Right lobe of liver (tissue), 4 donors: ENCODE measurements around the gene CDKAL1.
"Not testable (repeated sequence)": the region's sequence is repeated elsewhere in the genome, so short reads cannot be mapped to it uniquely, and the experiment has no call there.

ENCODE experiments used
- CTCF ChIP-seq, 4 donors: fragments of 200-600 bp in 3 of 4; fragments of 450-650 bp in 1 of 4; IDR thresholded peaks; one replicate each; pipeline versions ENCODE4 v1.5.1 to v1.8.0; 2016 to 2022; ENCODE audit warnings: antibody characterized with exemption in 4 of 4, mild to moderate bottlenecking in 2 of 4
- POLR2A ChIP-seq: fragments of 450-650 bp; IDR thresholded peaks from one replicate; pipeline ENCODE4 v1.6.1; 2017; ENCODE audit warnings: antibody characterized with exemption, mild to moderate bottlenecking
- donor health status: DM: no; HTN: no; CAD: no.
- donor health status: DM: no; HTN: no; CAD: no.
- donor health status: DM: no; HTN: yes; CAD: no.

DNA sequence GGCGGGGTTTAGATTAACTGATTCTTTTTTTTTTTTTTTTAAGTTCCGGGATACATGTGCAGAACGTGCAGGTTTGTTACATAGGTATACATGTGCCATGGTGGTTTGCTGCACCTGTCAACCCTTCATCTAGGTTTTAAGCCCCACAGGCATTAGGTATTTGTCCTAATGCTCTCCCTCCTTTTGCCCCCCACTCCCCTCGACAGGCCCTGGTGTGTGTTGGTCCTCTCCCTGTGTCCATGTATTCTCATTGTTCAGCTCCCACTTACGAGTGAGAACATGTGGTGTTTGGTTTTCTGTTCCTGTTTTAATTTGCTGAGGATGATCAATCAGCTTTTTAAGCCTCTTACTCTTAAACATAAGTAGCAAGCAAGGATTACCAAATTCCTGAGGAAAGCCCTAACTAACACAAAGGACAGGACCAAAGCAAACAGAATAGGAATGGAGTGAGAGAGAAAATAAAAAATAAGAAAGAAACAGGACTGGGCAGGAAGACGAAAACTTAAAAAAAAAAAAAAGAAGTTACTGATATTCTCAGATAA is 558.0 kb downstream of the CDKAL1 start:
- not testable (repeated sequence) for TF ChIP-seq CTCF (IDR thresholded peaks at IDR 0.05); POLR2A
